NCI-H1436 (cell line): Measurements from ENCODE around the gene NUP88.
A peak's percentile ranks its signal among the peaks of the same experiment; 100 is the strongest.
"Not testable (repeated sequence)": the region's sequence is repeated elsewhere in the genome, so short reads cannot be mapped to it uniquely, and the experiment has no call there.

Experiments
- DNase-seq: peaks from one replicate; lab custom pipeline; 2025; lab: John Stamatoyannopoulos, UW

NUP88 gene

DNA sequence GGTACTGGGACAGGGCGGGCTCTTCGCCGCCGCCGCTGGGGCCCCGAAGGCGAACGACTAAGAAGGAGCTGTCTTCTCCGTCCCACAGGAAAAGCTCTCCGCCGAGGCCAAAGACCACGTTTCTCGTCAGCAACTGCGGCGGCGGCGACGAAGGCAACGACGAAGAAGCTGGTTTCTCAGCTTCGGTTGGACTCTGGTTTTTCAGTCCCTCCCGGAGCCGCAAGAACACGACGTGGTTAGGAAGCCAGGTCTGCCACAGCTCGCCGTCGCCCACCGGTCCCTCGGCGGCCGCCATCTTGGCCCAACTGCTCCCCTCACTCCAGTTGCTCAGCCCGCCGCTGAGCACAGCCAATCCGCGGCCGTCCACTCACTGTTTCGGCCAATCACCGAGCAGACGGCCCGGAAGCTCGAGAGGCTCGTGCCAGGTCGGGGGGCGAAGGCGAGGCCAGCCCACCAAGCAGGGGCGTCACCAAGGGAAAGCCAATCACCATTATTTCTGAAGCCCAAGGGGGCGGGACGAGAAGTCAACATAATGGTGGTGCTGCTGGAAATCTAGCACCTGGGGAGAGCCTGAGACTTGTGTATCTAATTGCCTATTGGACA lies at the start of gene NUP88:
NUP88 (minus strand) TSS at position 307 of the 603 bp plus-strand sequence; CDS start at position 295, 12 bp downstream.
- peak; percentile 96 for DNase-seq

- no peak for DNase-seq
Observed at GRCh38 chr17:5468075-5468473, 48.6 kb upstream of the NUP88 start.

GRCh38 chr17:5467416-5467815 lies 48.0 kb upstream of the NUP88 start:
- no peak for DNase-seq

- no peak for DNase-seq
Observed at GRCh38 chr17:5466295-5466694, 46.8 kb upstream of the NUP88 start.

GRCh38 chr17:5464717-5465507 lies 45.5 kb upstream of the NUP88 start:
- no peak for DNase-seq

DNA sequence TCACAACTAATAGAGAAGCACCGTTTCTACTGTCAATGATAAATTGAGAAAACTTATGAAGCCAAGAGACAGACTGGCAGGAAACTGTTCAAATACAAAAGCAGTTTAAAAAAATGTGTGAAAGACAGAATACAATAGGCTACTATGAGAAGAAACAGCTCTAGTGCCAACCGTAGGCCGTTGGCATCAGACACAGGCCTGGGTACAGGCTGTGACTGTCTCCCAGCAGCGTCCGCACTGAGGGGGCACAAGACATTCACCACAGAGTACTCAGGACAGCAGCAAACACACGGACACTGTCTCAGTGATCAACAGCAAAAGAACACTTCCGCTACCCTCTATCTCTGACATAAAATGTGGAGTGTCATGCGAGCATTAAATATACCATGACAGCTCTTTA lies 27.3 kb upstream of the NUP88 start:
- no peak for DNase-seq

- DNase-seq = no peak
Observed at GRCh38 chr17:5444209-5444608, 24.7 kb upstream of the NUP88 start.

- DNase-seq = no peak
Observed at GRCh38 chr17:5443728-5444127, 24.3 kb upstream of the NUP88 start.

- DNase-seq = no peak
Observed at GRCh38 chr17:5439446-5439764, 19.9 kb upstream of the NUP88 start.

- peak; percentile 86 for DNase-seq
Observed at GRCh38 chr17:5438716-5439445, 19.4 kb upstream of the NUP88 start, which contains the start of gene C1QBP. TSS of gene C1QBP (minus strand) at chr17:5439155. CDS start at chr17:5439073, 82 bp downstream.

GRCh38 chr17:5437721-5438317 lies 18.4 kb upstream of the NUP88 start:
- DNase-seq = no peak

GRCh38 chr17:5435781-5436315 lies 16.4 kb upstream of the NUP88 start:
- DNase-seq = not testable (repeated sequence)

GRCh38 chr17:5434984-5435383 lies 15.5 kb upstream of the NUP88 start:
- DNase-seq = no peak

DNA sequence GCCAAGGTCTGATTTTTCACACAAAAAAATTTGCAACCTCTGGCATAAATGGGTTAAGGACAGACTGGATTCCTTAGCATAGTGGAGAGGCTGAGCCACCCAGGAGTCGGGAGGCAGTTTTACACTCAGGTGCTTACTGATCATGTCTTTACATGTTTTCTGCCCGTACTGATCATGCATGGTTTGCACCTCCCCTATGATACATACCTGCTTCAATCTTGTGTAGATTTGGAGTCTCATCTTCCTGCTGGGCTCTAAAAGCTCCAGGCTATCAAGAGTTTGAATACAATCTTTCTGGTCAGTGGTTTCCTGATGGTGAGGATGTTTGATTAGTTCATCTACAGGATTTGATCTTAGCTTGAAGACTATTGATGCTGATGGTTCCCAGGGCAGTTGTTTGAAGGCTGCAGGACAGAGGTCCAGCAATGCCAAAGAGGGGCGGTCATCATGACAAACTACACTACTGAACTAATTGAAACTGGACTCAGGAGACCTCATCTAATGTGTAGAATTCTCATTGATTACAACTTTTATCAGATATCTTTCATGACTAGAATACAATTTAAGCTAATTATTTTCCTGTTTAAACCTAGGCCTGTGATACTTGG lies 12.6 kb upstream of the NUP88 start:
- no peak for DNase-seq

DNA sequence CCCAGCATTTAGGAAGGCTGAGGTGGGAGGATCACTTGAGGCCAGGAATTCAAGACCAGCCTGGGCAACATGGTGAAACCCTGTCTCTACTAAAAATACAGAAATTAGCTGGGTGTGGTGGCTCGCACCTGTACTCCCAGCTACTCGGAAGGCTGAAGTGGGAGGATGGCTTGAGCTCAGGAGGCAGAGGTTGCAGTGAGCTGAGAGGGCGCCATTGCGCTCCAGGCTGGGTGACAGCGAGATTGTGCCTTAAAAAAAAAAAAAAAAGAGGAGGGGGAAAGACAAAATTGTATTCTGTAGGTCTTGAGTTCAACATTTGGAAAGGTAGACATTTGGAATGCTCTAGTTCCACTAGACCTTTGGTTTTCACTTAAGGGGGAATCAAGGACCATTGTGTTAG lies 11.8 kb upstream of the NUP88 start:
- not testable (repeated sequence) for DNase-seq

DNA sequence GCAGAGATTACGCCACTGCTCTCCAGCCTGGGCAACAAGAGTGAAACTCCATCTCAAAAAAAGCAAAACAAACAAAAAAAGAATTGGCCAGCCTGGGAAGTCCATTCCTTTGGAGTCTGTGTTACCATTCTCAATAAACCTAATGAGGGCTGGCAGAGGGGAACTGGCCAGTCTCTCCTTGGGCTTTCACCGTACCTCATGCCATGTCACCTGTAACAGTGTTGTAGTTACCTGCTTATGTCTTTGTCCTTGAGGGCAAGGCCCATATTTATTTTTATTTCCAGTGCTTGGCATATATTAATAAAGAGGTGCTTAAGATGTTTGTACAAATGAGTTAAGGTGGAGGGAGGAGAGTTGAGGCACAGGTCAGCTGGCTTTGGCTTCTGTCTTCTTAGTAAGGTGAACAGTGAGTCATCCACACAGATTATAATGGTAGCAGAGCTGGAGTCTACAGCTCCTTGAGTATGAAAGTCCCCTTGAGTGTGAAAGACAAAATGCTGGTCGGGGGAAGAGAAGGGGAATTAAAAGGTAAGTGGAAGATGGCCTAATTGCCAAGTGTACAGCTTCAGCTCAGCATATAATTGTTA lies 11.0 kb upstream of the NUP88 start:
- DNase-seq = no peak

DNA sequence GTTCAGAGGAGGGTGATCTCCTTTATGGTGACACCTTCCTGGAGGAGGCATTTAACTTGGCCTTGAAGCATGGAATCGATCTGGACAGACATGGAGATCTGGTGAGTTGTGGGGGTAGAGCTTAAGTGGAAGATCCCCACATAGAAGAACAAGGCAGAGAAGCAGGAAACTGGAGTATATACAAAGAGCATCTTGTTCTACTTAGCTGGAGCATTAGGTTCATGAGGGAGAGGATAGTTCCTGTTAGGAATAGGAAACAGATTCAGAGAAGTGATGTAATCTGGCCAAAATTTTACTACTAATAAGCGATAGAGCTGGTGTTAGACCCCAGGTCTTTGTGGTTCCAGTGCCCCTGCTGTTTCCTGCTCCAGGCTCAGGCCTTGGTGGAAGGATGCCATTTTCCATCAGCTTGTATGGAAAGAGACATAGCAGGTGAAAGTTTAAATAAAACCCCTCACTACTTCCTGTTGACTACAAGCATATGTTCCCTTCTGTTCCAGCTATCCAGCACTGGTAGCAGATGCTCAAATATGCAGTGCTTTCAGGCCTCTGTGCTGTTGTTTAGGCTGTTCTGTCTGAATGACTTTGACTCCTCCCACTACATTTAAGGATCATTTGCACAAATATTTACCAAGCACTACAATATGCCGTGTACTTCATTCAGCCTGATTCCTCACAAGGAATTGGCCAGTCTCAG lies 9.9 kb upstream of the NUP88 start:
- no peak for DNase-seq

DNA sequence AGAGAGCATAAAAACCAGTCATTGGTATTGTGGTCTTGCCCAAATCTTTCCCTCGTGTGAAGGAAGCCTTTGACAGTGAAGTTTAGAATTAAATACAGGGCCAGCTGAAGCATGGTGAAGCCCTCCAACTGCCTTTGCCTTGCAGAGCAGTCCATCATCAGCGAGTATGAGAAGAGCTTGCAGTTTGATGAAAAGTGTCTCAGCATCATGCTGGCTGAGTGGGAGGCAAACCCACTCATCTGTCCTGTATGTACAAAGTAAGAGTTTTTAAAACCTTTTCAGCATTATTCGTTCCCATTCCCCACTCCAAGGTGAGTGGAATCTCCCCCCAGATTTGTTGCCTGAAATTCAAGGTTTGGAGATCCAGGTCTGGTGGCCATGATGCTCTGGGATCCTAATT lies 6.4 kb upstream of the NUP88 start:
- DNase-seq = no peak

DNA sequence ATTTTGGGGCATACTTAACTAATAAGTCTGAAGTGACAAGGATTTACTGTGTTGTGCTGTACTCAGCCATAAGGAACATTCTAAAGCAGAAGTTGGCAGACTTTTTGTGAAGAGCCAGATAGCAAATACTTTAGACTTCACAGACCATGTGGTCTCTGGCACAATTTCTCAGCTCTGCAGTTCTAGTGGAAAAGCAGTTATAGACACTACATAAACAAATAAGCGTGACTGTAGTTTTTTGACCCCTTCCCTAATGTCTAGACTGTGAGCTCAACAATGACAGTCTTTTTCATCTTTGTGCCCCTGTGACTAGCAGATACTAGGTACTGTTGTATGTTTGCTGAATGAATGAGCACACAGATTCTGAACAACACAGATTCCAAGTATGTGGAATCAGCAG lies 5.4 kb upstream of the NUP88 start:
- no peak for DNase-seq

- no peak for DNase-seq
Observed at GRCh38 chr17:5422505-5422904, 3.0 kb upstream of the NUP88 start.
